Testis (tissue), 3 donors: Measurements from ENCODE around the gene ESF1. TPM values are rescaled to one million over a fixed set of nuclear protein-coding genes. Genes with fewer than 3 reads are reported as not detected.
A peak's percentile ranks its signal among the peaks of the same experiment; 100 is the strongest.
"Not testable (repeated sequence)": the region's sequence is repeated elsewhere in the genome, so short reads cannot be mapped to it uniquely, and the experiment has no call there.

Source experiments
- DNase-seq: peaks from one replicate; pipeline ENCODE4 v3.0.0-alpha.2; 2019
- H3K27ac ChIP-seq, 2 donors: fragments of 200-600 bp; sonication (generic); one replicate each; pipeline ENCODE4 v1.5.1; 2019
- H3K27me3 ChIP-seq: fragments of 200-600 bp; sonication (generic); one replicate; pipeline ENCODE4 v1.5.1; 2019
- H3K36me3 ChIP-seq: fragments of 200-600 bp; sonication (generic); one replicate; pipeline ENCODE4 v1.5.1; 2017; ENCODE audit warnings: low read depth; ENCODE audit errors: missing control alignments
- H3K4me1 ChIP-seq: fragments of 200-600 bp; sonication (generic); one replicate; pipeline ENCODE4 v1.5.1; 2019
- H3K4me3 ChIP-seq, 2 donors: fragments of 200-600 bp; sonication (generic); one replicate each; pipeline ENCODE4 v1.5.1; 2017 to 2019
- H3K9me3 ChIP-seq: fragments of 200-600 bp; sonication (generic); one replicate; pipeline ENCODE4 v1.5.1; 2017
- POLR2A ChIP-seq: fragments of 450-650 bp; IDR thresholded peaks from one replicate; pipeline ENCODE4 v1.6.1; 2017; ENCODE audit warnings: antibody characterized with exemption, mild to moderate bottlenecking, moderate library complexity
- WGBS, 2 donors: methylation state at CpG; one replicate each; pipeline ENCODE4 v1.1.5; 2018; 5-methylcytosine and 5-hydroxymethylcytosine counted together
- intact Hi-C: fragments of 100-400 bp; cut with DNase I; formaldehyde crosslinking; loops from one replicate; pipeline ENCODE4 v1.15.1; 2023; ENCODE audit warnings: low total_unique reads
- polyA plus RNA-seq: library from polyadenylated mRNA; stranded (reverse); fragments of 350-450 nt; fragmentation: Illumina TruSeq; extraction: RNeasy Lipid Tissue Mini Kit (QIAGEN cat#74804); gene quantifications from one replicate; pipeline ENCODE4 v1.2.3, GENCODE V29; 2014; ENCODE audit warnings: low read depth, low replicate concordance; ENCODE audit not compliant: insufficient read depth
- total RNA-seq, 2 donors: library from RNA; depleted of rRNA; stranded (reverse); fragments of >200 nt; gene quantifications; one replicate each; pipeline ENCODE4 v1.2.3, GENCODE V29; 2016
- TF ChIP-seq, protein P1 (sequence below), 3 experiments: fragments of 450-650 bp in 2 of 3; fragments of 200-600 bp in 1 of 3; sonication (generic) in 1 of 3; IDR thresholded peaks; one replicate each; pipeline ENCODE4 v1.5.1; 2016 to 2019; ENCODE audit warnings: antibody characterized with exemption in 3 of 3, mild to moderate bottlenecking in 2 of 3, moderate library complexity in 1 of 3

ESF1 gene
- total and polyA plus RNA-seq, 3 donors from 2014 or later, result 4.5 to 21.7 (median 20.2) TPM

DNA sequence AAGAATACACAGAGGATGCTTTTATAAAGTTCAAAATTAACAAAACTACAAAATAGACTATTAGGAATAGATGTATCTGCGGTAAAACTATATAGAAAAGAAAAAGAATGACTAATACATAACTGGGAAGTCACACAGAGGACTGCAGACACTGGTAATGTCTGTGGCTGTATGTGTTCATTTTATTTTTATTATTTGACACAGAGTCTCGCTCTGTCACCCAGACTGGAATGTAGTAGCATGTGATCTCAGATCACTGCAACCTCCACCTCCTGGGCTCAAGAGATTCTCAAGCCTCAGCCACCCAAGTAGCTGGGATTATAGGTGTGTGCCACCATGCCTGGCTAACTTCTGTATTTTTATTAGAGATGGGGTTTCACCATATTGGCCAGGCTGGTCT, 38.9 kb downstream of the ESF1 start:
- H3K27ac ChIP-seq, result no peak overlapping the region
- 86 to 93% methylated on average over 2 of the region's 2 CpGs for whole genome bisulfite sequencing, 2 donors
- H3K9me3 ChIP-seq, result no peaks in the 10 kb centered on the region
- H3K36me3 ChIP-seq, result no peaks in the 10 kb centered on the region
- DNase-seq, result no peak
- intact Hi-C loops, result no loop called here
- peaks cover 4% of the 10 kb centered on the region for H3K4me1 ChIP-seq
- H3K27me3 ChIP-seq, result no peaks in the 10 kb centered on the region
- H3K4me3 ChIP-seq, result no peak overlapping the region
- TF ChIP-seq, protein P1, sequence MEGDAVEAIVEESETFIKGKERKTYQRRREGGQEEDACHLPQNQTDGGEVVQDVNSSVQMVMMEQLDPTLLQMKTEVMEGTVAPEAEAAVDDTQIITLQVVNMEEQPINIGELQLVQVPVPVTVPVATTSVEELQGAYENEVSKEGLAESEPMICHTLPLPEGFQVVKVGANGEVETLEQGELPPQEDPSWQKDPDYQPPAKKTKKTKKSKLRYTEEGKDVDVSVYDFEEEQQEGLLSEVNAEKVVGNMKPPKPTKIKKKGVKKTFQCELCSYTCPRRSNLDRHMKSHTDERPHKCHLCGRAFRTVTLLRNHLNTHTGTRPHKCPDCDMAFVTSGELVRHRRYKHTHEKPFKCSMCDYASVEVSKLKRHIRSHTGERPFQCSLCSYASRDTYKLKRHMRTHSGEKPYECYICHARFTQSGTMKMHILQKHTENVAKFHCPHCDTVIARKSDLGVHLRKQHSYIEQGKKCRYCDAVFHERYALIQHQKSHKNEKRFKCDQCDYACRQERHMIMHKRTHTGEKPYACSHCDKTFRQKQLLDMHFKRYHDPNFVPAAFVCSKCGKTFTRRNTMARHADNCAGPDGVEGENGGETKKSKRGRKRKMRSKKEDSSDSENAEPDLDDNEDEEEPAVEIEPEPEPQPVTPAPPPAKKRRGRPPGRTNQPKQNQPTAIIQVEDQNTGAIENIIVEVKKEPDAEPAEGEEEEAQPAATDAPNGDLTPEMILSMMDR (IDR thresholded peaks at IDR 0.05), result no peak
- TF ChIP-seq POLR2A, result no peak

DNA sequence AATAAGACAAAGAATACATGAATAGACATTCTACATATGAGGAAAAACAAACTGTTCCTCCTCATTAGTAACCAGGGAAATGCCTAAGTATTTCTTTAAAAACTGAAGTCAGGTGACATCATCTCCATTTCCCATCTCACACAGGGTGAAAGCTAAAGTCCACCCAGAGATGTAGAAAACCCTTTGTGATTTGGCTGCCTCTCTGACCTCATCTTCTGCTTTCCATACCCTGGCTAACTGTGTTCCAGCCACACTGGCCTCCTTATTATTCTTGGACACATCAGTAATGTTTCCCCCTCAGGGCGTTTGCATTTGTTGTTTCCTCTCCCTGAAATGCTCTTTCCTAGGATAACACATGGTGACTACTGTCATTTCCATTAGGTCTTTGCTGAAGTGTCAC, 40.4 kb downstream of the ESF1 start:
- 58 to 75% methylated on average over 1 of the region's 1 CpG for WGBS, 2 donors
- H3K4me3 ChIP-seq, result no peak overlapping the region
- no peaks in the 10 kb centered on the region for H3K9me3 ChIP-seq
- H3K27me3 ChIP-seq, result no peaks in the 10 kb centered on the region
- H3K4me1 ChIP-seq, result peaks cover 6% of the 10 kb centered on the region
- TF ChIP-seq, protein P1 (IDR thresholded peaks at IDR 0.05), result no peak
- no peak for TF ChIP-seq POLR2A
- intact Hi-C loops, result no loop called here
- H3K36me3 ChIP-seq, result no peaks in the 10 kb centered on the region
- no peak overlapping the region for H3K27ac ChIP-seq
- no peak for DNase-seq

DNA sequence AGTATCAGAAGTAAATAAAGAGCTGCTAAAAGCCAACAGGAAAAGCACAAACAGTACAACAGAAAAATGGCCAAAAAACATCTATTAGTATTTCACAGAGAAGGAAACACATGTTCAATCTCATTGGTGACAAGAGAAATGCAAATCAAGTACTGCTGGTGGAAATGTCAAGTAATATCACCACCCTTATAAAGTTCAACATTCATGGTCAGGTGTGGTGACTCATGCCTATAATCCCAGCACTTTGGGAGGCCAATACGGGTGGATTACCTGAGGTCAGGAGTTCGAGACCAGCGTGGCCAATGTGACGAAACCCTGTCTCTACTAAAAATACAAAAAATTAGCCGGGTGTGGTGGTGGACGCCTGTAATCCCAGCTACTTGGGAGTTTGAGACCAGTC, 42.8 kb downstream of the ESF1 start:
- no peak for DNase-seq
- no peak for TF ChIP-seq POLR2A
- TF ChIP-seq, protein P1 (IDR thresholded peaks at IDR 0.05), result no peak
- Histone ChIP-seq H3K36me3 (no peaks in the 10 kb centered on the region), H3K4me1 (peaks cover 6% of the 10 kb centered on the region), H3K27ac (no peak overlapping the region), H3K4me3 (no peak overlapping the region), H3K27me3 (no peaks in the 10 kb centered on the region), H3K9me3 (no peaks in the 10 kb centered on the region)
- 93 to 94% methylated on average over 6 of the region's 6 CpGs for WGBS, 2 donors
- intact Hi-C loops, result no loop called here

DNA sequence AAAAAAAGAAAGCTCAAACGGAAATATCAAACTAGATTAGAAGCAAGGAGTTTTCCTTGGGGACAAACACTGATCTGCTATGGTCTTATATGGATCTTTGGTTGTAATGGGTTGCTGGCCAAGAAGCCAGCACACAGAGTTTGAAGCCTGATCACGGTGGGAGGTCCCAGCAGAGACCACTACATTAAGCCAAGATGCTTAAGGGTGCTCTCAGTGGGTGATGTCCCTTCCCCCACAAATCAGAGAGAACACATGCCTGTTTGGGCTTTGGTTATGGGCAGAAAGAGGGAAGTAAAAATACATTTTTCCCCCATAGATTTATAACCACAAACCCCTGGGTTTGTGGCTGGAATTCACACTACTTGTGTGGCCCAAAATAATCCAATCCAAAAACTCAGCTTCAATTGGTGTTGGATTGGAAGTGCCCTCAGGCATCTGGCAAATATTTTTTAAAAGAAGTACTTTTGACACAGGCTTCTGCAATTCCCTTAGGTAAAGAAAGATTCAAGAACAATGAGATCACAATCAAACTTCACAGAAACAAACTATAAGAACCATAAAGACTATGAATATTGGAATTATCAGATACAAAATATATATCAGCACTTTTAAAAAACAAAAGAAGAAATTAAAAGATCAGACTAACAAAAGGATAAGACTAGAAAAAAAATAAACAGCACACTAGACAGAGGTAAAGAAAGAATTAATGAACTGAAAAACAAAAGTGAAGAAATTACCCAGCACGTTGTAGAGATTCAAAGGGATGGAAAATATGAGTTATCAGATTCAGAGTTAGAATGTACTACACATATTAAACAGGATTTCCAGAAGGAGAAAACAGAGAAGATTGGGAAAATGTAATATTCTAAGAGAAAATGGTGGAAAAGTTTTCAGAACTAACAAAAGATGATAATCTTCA, 44.7 kb downstream of the ESF1 start:
- TF ChIP-seq POLR2A, result no peak
- TF ChIP-seq, protein P1 (IDR thresholded peaks at IDR 0.05), result no peak
- Histone ChIP-seq H3K36me3 (no peaks in the 10 kb centered on the region), H3K9me3 (no peaks in the 10 kb centered on the region), H3K4me1 (peaks cover 6% of the 10 kb centered on the region), H3K4me3 (no peak overlapping the region), H3K27ac (peak overlapping the region in 1 of 2 donors; percentile 74), H3K27me3 (no peaks in the 10 kb centered on the region)
- DNase-seq, result no peak
- intact Hi-C loops, result no loop called here
- WGBS, 2 donors, result 52 to 62% methylated on average over 3 of the region's 3 CpGs

DNA sequence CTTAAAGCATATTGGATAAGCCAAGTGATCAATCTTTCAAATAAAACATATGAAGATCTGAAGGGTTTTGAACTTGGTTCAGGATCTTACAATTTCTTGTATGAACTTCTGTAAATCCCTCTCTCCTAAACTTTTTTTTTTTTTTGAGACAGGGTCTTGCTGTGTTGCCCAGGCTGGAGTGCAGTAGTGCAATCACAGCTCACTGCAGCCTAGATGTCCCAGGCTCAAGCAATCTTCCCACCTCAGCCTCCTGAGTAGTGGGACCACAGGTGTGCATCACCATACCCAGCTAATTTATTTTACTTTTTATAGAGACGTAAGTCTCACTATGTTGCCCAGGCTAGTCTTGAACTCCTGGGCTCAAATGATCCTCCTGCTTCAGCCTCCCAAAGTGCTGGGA, 46.5 kb downstream of the ESF1 start:
- H3K36me3 ChIP-seq, DNase-seq, H3K9me3 ChIP-seq, H3K4me3 ChIP-seq, H3K27me3 ChIP-seq, H3K4me1 ChIP-seq, intact Hi-C loops: not testable (repeated sequence)
- H3K27ac ChIP-seq, result peak overlapping the region in 1 of 2 donors; percentile 54
- WGBS, 2 donors, result 92 to 100% methylated on average over 1 of the region's 1 CpG
